ENCODE measurements around the gene PLA2G15.

DNA sequence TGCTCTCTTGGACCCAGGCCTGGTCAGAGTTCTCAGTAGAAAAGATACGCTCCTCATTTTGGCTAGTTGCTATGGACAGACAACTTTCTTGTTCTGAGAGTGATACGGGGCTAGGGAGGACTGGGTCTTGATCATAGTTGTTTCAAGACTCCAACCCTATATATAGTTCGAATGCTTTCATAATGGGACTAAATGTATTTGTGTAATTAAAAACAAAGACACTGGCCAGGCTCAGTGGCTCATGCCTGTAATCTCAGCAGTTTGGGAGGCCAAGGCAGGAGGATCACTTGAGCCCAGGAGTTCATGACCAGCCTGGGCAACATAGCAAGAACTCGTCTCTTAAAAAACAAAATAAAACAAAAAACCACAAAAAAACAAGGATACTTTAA lies 36.9 kb downstream of the PLA2G15 start:
- no peak for TF ChIP-seq GABPA (IDR thresholded peaks at IDR 0.05; ENCODE audit: low read depth)
- TF ChIP-seq, protein P1, sequence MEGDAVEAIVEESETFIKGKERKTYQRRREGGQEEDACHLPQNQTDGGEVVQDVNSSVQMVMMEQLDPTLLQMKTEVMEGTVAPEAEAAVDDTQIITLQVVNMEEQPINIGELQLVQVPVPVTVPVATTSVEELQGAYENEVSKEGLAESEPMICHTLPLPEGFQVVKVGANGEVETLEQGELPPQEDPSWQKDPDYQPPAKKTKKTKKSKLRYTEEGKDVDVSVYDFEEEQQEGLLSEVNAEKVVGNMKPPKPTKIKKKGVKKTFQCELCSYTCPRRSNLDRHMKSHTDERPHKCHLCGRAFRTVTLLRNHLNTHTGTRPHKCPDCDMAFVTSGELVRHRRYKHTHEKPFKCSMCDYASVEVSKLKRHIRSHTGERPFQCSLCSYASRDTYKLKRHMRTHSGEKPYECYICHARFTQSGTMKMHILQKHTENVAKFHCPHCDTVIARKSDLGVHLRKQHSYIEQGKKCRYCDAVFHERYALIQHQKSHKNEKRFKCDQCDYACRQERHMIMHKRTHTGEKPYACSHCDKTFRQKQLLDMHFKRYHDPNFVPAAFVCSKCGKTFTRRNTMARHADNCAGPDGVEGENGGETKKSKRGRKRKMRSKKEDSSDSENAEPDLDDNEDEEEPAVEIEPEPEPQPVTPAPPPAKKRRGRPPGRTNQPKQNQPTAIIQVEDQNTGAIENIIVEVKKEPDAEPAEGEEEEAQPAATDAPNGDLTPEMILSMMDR (IDR thresholded peaks at IDR 0.05; ENCODE audit: insufficient read depth, low read length) = no peak
- TF ChIP-seq, protein P2, sequence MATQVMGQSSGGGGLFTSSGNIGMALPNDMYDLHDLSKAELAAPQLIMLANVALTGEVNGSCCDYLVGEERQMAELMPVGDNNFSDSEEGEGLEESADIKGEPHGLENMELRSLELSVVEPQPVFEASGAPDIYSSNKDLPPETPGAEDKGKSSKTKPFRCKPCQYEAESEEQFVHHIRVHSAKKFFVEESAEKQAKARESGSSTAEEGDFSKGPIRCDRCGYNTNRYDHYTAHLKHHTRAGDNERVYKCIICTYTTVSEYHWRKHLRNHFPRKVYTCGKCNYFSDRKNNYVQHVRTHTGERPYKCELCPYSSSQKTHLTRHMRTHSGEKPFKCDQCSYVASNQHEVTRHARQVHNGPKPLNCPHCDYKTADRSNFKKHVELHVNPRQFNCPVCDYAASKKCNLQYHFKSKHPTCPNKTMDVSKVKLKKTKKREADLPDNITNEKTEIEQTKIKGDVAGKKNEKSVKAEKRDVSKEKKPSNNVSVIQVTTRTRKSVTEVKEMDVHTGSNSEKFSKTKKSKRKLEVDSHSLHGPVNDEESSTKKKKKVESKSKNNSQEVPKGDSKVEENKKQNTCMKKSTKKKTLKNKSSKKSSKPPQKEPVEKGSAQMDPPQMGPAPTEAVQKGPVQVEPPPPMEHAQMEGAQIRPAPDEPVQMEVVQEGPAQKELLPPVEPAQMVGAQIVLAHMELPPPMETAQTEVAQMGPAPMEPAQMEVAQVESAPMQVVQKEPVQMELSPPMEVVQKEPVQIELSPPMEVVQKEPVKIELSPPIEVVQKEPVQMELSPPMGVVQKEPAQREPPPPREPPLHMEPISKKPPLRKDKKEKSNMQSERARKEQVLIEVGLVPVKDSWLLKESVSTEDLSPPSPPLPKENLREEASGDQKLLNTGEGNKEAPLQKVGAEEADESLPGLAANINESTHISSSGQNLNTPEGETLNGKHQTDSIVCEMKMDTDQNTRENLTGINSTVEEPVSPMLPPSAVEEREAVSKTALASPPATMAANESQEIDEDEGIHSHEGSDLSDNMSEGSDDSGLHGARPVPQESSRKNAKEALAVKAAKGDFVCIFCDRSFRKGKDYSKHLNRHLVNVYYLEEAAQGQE (IDR thresholded peaks at IDR 0.05; ENCODE audit: insufficient replicate concordance, low read depth) = no peak
- no peak for TF ChIP-seq POLR2AphosphoS5 (IDR thresholded peaks at IDR 0.05; ENCODE audit: low read depth)
